Omental fat pad (tissue), 4 donors: Measurements from ENCODE around the gene PEX1. TPM values are rescaled to one million over a fixed set of nuclear protein-coding genes. Genes with fewer than 3 reads are reported as not detected.

Experiments
- ATAC-seq: fragments of 150-250 bp; one replicate; pipeline ENCODE4 v1.9.1; 2016; ENCODE audit warnings: mild to moderate bottlenecking, moderate library complexity; ENCODE audit not compliant: low FRiP score
- DNase-seq: peaks from one replicate; pipeline ENCODE4 v3.0.0-alpha.2; 2019; ENCODE audit warnings: low spot score
- CTCF ChIP-seq, 3 donors: fragments of 450-650 bp; IDR thresholded peaks; one replicate each; pipeline ENCODE4 v1.5.1; 2016 to 2017; ENCODE audit warnings: antibody characterized with exemption in 3 of 3, mild to moderate bottlenecking in 3 of 3, moderate library complexity in 2 of 3
- total RNA-seq, 4 donors: library from RNA; depleted of rRNA; stranded (reverse); fragments of >200 nt; gene quantifications; one replicate each; pipeline ENCODE4 v1.1.0, GENCODE V29; 2016

Gene PEX1
- total RNA-seq, 4 donors from 2014 or later: 9.8 to 23.5 (median 14.3) TPM

GRCh38 chr7:92506363-92506762, 22.0 kb downstream of the PEX1 start:
- DNase-seq (no peak), ATAC-seq (no peak)
- TF ChIP-seq CTCF (IDR thresholded peaks at IDR 0.05): no peak

- DNase-seq: no peak
- no peak for TF ChIP-seq CTCF (IDR thresholded peaks at IDR 0.05)
- ATAC-seq: no peak
Measured at GRCh38 chr7:92504563-92504962, 23.8 kb downstream of the PEX1 start.

- no peak for DNase-seq
- TF ChIP-seq CTCF (IDR thresholded peaks at IDR 0.05): no peak
- no peak for ATAC-seq
Measured at GRCh38 chr7:92503767-92504166, 24.6 kb downstream of the PEX1 start.

GRCh38 chr7:92498557-92498956, 29.8 kb downstream of the PEX1 start:
- DNase-seq: no peak
- no peak for ATAC-seq
- no peak for TF ChIP-seq CTCF (IDR thresholded peaks at IDR 0.05)

GRCh38 chr7:92496876-92497275, 31.4 kb downstream of the PEX1 start:
- TF ChIP-seq CTCF (IDR thresholded peaks at IDR 0.05): no peak
- ATAC-seq: no peak
- no peak for DNase-seq

- ATAC-seq: no peak
Measured at GRCh38 chr7:92489634-92490033, 38.7 kb downstream of the PEX1 start.

More at GRCh38 chr7:92489634-92490033, 38.7 kb downstream of the PEX1 start:
- no peak for DNase-seq
- no peak for TF ChIP-seq CTCF (IDR thresholded peaks at IDR 0.05)
